ENCODE results near the gene FAM131A. TPM values are rescaled to one million over a fixed set of nuclear protein-coding genes. Genes with fewer than 3 reads are reported as not detected.

The FAM131A gene
- total RNA-seq, 4 donors from 2014 or later: 19.2 to 35.1 (median 22.5) TPM

- H3K27ac ChIP-seq: no peak overlapping the region
- no peaks in the 10 kb centered on the region for H3K36me3 ChIP-seq
- intact Hi-C loops (cut with DNase I): loop anchor here (5.0 kb wide), 1 partner anchor 395 kb away; no protein-coding TSS in a partner anchor
- DNase-seq: no peak
- no peaks in the 10 kb centered on the region for H3K4me1 ChIP-seq
- no peaks in the 10 kb centered on the region for H3K9me3 ChIP-seq
- no peak overlapping the region for H3K4me3 ChIP-seq (replicated peaks in 1 of 3)
- 84 to 93% methylated on average over 7 to 19 of the region's 21 CpGs for WGBS, 2 donors
- no peak for TF ChIP-seq CTCF (IDR thresholded peaks at IDR 0.05)
- TF ChIP-seq POLR2A (IDR thresholded peaks at IDR 0.05): no peak
- H3K27me3 ChIP-seq: no peaks in the 10 kb centered on the region
Observed at GRCh38 chr3:184291738-184292445, 45.5 kb upstream of the FAM131A start.

GRCh38 chr3:184295771-184296170 lies 41.6 kb upstream of the FAM131A start:
- H3K36me3 ChIP-seq: peaks cover 0 to 6% of the 10 kb centered on the region in 2 donors
- no peak overlapping the region for H3K27ac ChIP-seq
- H3K4me1 ChIP-seq: peaks cover 11 to 13% of the 10 kb centered on the region in 2 donors
- 73 to 81% methylated on average over 3 of the region's 3 CpGs for WGBS, 2 donors
- DNase-seq: no peak
- no peak overlapping the region for H3K4me3 ChIP-seq (replicated peaks in 1 of 3)
- no peaks in the 10 kb centered on the region for H3K27me3 ChIP-seq
- H3K9me3 ChIP-seq: no peaks in the 10 kb centered on the region
- TF ChIP-seq POLR2A (IDR thresholded peaks at IDR 0.05): no peak
- TF ChIP-seq CTCF (IDR thresholded peaks at IDR 0.05): no peak
- intact Hi-C loops (cut with DNase I): no loop called here

- Histone ChIP-seq H3K4me3 (replicated peaks in 1 of 3) (no peak overlapping the region), H3K27me3 (no peaks in the 10 kb centered on the region), H3K36me3 (peaks cover 5 to 10% of the 10 kb centered on the region in 2 donors), H3K27ac (no peak overlapping the region), H3K9me3 (no peaks in the 10 kb centered on the region), H3K4me1 (peaks cover 11 to 13% of the 10 kb centered on the region in 2 donors)
- no peak for DNase-seq
- WGBS, 2 donors: 80 to 84% methylated on average over 7 of the region's 7 CpGs
- intact Hi-C loops (cut with DNase I): no loop called here
- TF ChIP-seq POLR2A (IDR thresholded peaks at IDR 0.05) (no peak), CTCF (IDR thresholded peaks at IDR 0.05) (no peak)
Observed at GRCh38 chr3:184296616-184297015, 40.8 kb upstream of the FAM131A start.

GRCh38 chr3:184298759-184299487 lies 38.5 kb upstream of the FAM131A start, which contains the start of gene PSMD2:
Gene PSMD2 (plus strand): TSS chr3:184299241. CDS start chr3:184299267, 26 bp downstream.
- Histone ChIP-seq H3K27me3 (no peaks in the 10 kb centered on the region), H3K9me3 (no peaks in the 10 kb centered on the region), H3K36me3 (peaks cover 28 to 33% of the 10 kb centered on the region in 2 donors), H3K4me3 (replicated peaks in 1 of 3) (peak within 1 kb of the TSS; percentile 56 to 88 (median 56)), H3K4me1 (peaks cover 11 to 13% of the 10 kb centered on the region in 2 donors), H3K27ac (peak within 1 kb of the TSS; percentile 65 to 82 (median 79))
- intact Hi-C loops (cut with DNase I): no loop called here
- WGBS, 2 donors: 0 to 1% methylated on average over 17 to 46 of the region's 78 CpGs
- TF ChIP-seq CTCF (IDR thresholded peaks at IDR 0.05) (peak in 1 of 6 experiments; percentile 26), POLR2A (IDR thresholded peaks at IDR 0.05) (peak in 1 of 2 donors; percentile 80)
- peak; percentile 98 for DNase-seq

All from thyroid gland (tissue), 4 donors.